Measurements from ENCODE around the gene FADS2.

The FADS2 gene

GRCh38 chr11:61846362-61847020, 18.4 kb downstream of the FADS2 start:
- no peaks in the 10 kb centered on the region for H3K27me3 ChIP-seq (ENCODE audit: insufficient read depth, poor library complexity, severe bottlenecking)
- no peak for TF ChIP-seq POLR2AphosphoS5 (IDR thresholded peaks at IDR 0.05; ENCODE audit: low read depth)
- no peak for TF ChIP-seq REST (IDR thresholded peaks at IDR 0.05; ENCODE audit: insufficient replicate concordance, low read depth)
- no peak for TF ChIP-seq CTCF (IDR thresholded peaks at IDR 0.05; ENCODE audit: insufficient read depth, low read length)
- TF ChIP-seq SPI1 (IDR thresholded peaks at IDR 0.05; ENCODE audit: borderline replicate concordance, low read depth): no peak
- TF ChIP-seq GABPA (IDR thresholded peaks at IDR 0.05; ENCODE audit: low read depth): no peak
- no peak overlapping the region for H3K4me3 ChIP-seq (replicated peaks; ENCODE audit: insufficient read depth, low read length)
- no peak overlapping the region for H3K27ac ChIP-seq (replicated peaks)
- DNase-seq (ENCODE audit: low read depth in 1 of 2, low spot score in 1 of 2): no peak

- DNase-seq (ENCODE audit: low read depth in 1 of 2, low spot score in 1 of 2): no peak
- TF ChIP-seq REST (IDR thresholded peaks at IDR 0.05; ENCODE audit: insufficient replicate concordance, low read depth) (no peak), CTCF (IDR thresholded peaks at IDR 0.05; ENCODE audit: insufficient read depth, low read length) (no peak), POLR2AphosphoS5 (IDR thresholded peaks at IDR 0.05; ENCODE audit: low read depth) (no peak), SPI1 (IDR thresholded peaks at IDR 0.05; ENCODE audit: borderline replicate concordance, low read depth) (no peak), GABPA (IDR thresholded peaks at IDR 0.05; ENCODE audit: low read depth) (no peak)
- no peak overlapping the region for H3K4me3 ChIP-seq (replicated peaks; ENCODE audit: insufficient read depth, low read length)
- no peaks in the 10 kb centered on the region for H3K27me3 ChIP-seq (ENCODE audit: insufficient read depth, poor library complexity, severe bottlenecking)
- H3K27ac ChIP-seq (replicated peaks): no peak overlapping the region
Measured at GRCh38 chr11:61847914-61848581, 19.9 kb downstream of the FADS2 start.

GRCh38 chr11:61848631-61849030, 20.5 kb downstream of the FADS2 start:
- no peak overlapping the region for H3K4me3 ChIP-seq (replicated peaks; ENCODE audit: insufficient read depth, low read length)
- no peaks in the 10 kb centered on the region for H3K27me3 ChIP-seq (ENCODE audit: insufficient read depth, poor library complexity, severe bottlenecking)
- no peak for DNase-seq (ENCODE audit: low read depth in 1 of 2, low spot score in 1 of 2)
- no peak overlapping the region for H3K27ac ChIP-seq (replicated peaks)
- TF ChIP-seq GABPA (IDR thresholded peaks at IDR 0.05; ENCODE audit: low read depth) (no peak), CTCF (IDR thresholded peaks at IDR 0.05; ENCODE audit: insufficient read depth, low read length) (no peak), SPI1 (IDR thresholded peaks at IDR 0.05; ENCODE audit: borderline replicate concordance, low read depth) (no peak)
